ENCODE measurements around the gene SEPTIN1. TPM values are rescaled to one million over a fixed set of nuclear protein-coding genes. Genes with fewer than 3 reads are reported as not detected.

Gene SEPTIN1
- total and polyA plus RNA-seq, 2 of the 13 experiments (the other 11 are each of a cell fraction or from before 2014, with no cell fraction given): 0.18 to 0.67 TPM

- Histone ChIP-seq H3K79me2 (ENCODE audit: insufficient read depth, low read length) (peaks cover 17% of the 10 kb centered on the region), H3K9me3 (ENCODE audit: low read length) (no peaks in the 10 kb centered on the region), H3K4me2 (ENCODE audit: low read depth, low read length) (no peak overlapping the region), H2AFZ (ENCODE audit: low read length) (no peak overlapping the region), H3K36me3 (replicated peaks in 1 of 2; ENCODE audit: control insufficient read depth in 1 of 2, insufficient read depth in 2 of 2, low read length in 2 of 2) (peaks cover 21 to 60% of the 10 kb centered on the region in 2 experiments; a peak in 4 of 5 replicates), H3K9ac (ENCODE audit: insufficient read depth, low read depth, low read length) (no peak overlapping the region), H3K4me3 (replicated peaks in 1 of 3; ENCODE audit: insufficient read depth in 1 of 3, low read depth in 2 of 3, low read length in 3 of 3) (no peak overlapping the region), H4K20me1 (ENCODE audit: insufficient read depth, low read length) (no peaks in the 10 kb centered on the region), H3K27me3 (ENCODE audit: control insufficient read depth in 1 of 2, insufficient read depth in 2 of 2, low read length in 2 of 2) (no peaks in the 10 kb centered on the region), H3K27ac (ENCODE audit: extremely low read length, insufficient read depth, low read length) (no peak overlapping the region), H3K4me1 (ENCODE audit: insufficient read depth, low read length) (peaks cover 20% of the 10 kb centered on the region)
- no peak for ATAC-seq
- no peak for TF ChIP-seq ZNF33B (CRISPR knock-in tag; IDR thresholded peaks at IDR 0.05)
- no peak for TF ChIP-seq ZFP90 (CRISPR knock-in tag; IDR thresholded peaks at IDR 0.05; ENCODE audit: borderline replicate concordance)
- TF ChIP-seq MZF1 (CRISPR knock-in tag; IDR thresholded peaks at IDR 0.05; ENCODE audit: borderline replicate concordance): no peak
- TF ChIP-seq ZBTB44 (CRISPR knock-in tag; IDR thresholded peaks at IDR 0.05): no peak
- no peak for TF ChIP-seq DZIP1 (CRISPR knock-in tag; IDR thresholded peaks at IDR 0.05)
- TF ChIP-seq PHF20 (CRISPR knock-in tag; IDR thresholded peaks at IDR 0.05): no peak
- no peak for TF ChIP-seq CBFB (CRISPR knock-in tag; IDR thresholded peaks at IDR 0.05)
- CTCF ChIA-PET (ENCODE audit: low intra/inter-chr PET ratio, low total read pairs): no interaction called here
- WGBS (ENCODE audit: low lambda C conversion rate): 88% methylated on average over 7 of the region's 7 CpGs
- intact Hi-C loops (cut with micrococcal nuclease; ENCODE audit: unreplicated experiment) (no loop called here), in situ Hi-C loops (cut with HindIII; ENCODE audit: extremely low pct_ligation_motif_present, low pct_unique_long_range_greater_than_20kb) (no loop called here)
- FAIRE-seq: no peak
- POLR2A ChIA-PET: no interaction called here
- no TSS peak for BruUV-seq (replicated peaks)
- DNase-seq (ENCODE audit: low spot score): no peak
Observed at GRCh38 chr16:30361180-30361579, 21.2 kb downstream of the SEPTIN1 start.
